AG10803 (cell line): ENCODE data around the gene SSTR4.

Experiments used
- DNase-seq: peaks from one replicate; pipeline ENCODE4 v3.0.0; 2010; ENCODE audit warnings: low read depth
- H3K4me3 ChIP-seq: 2 replicates; pipeline ENCODE4 v1.5.1; 2011; ENCODE audit warnings: mild to moderate bottlenecking, low read length, control low read depth
- TF ChIP-seq, protein P1 (sequence below): conservative IDR thresholded peaks from 2 replicates; pipeline ENCODE4 v1.5.1; 2011; ENCODE audit warnings: mild to moderate bottlenecking, low read length, control low read depth, inconsistent platforms

SSTR4 gene

DNA sequence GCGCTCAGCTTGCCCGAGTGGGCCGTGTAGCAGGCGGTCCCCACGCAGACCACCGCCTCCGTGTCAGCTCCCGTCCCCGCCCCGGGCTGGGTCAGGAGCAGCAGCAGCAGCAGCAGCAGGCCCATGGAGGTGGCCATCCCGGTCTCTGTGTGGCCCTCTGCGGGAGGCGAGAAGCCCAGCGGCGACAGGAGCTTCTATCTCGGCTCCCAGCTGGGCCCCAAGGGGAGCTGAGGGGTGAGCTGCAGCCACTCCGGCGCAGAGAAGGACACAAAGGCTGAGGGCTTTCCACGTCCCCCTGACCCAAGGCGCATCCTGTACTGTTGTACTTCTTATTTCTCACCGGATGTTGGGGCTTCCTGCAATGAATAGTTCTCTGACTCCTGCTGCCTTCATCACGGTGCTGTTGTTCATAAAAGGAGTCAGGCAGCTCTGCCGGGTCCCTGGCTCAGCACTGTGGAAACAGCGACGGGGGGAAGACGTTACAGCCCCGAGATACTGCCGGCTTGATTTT, 51.0 kb downstream of the SSTR4 start, which contains the start of gene CD93:
TSS of gene CD93 (minus strand) at position 269 of the 511 bp plus-strand sequence. CDS start at position 137, 132 bp downstream.
- DNase-seq, result no peak
- no peak within 1 kb of the TSS for H3K4me3 ChIP-seq
- TF ChIP-seq, protein P1, sequence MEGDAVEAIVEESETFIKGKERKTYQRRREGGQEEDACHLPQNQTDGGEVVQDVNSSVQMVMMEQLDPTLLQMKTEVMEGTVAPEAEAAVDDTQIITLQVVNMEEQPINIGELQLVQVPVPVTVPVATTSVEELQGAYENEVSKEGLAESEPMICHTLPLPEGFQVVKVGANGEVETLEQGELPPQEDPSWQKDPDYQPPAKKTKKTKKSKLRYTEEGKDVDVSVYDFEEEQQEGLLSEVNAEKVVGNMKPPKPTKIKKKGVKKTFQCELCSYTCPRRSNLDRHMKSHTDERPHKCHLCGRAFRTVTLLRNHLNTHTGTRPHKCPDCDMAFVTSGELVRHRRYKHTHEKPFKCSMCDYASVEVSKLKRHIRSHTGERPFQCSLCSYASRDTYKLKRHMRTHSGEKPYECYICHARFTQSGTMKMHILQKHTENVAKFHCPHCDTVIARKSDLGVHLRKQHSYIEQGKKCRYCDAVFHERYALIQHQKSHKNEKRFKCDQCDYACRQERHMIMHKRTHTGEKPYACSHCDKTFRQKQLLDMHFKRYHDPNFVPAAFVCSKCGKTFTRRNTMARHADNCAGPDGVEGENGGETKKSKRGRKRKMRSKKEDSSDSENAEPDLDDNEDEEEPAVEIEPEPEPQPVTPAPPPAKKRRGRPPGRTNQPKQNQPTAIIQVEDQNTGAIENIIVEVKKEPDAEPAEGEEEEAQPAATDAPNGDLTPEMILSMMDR, result no peak

GRCh38 chr20:23086931-23087411, 51.9 kb downstream of the SSTR4 start:
- no peak for DNase-seq
- TF ChIP-seq, protein P1, result no peak
- no peak overlapping the region for H3K4me3 ChIP-seq

DNA sequence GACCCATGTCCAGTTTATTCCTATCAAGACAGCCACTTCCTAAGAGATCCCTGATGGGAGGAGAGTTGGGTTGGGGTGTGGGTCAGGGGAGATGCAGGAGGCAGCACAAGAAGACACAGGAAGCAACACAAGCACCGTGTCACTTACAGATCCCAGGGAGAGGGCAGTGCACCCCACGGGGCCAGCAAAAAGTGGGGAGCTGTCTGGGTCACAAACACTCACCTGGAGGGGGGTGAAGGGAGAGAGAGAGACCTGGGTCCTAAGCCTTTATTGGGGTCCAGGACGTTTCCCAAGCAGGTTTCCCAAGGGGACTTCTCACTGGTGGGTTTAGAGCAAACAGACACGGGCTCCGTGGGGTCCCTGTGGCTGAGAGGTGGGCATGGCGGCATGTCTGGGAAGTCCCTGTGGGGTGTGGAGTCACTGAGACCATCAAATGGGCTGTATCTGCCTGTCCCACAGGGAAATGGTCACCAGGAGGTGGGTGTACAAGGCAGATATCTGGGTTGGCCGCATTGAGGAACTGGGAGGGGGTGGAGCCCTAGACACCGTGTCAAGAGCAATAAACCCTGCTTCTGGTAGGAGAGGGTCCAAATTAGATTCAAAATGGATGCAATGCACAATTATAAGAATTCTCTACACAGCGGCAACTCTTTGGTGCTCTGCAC, 52.6 kb downstream of the SSTR4 start:
- no peak overlapping the region for H3K4me3 ChIP-seq
- TF ChIP-seq, protein P1, result no peak
- DNase-seq, result no peak
